Esophagus muscularis mucosa (tissue), 4 donors: ENCODE data around the gene SH3RF3.

Experiments used
- EP300 ChIP-seq: sonication (generic); formaldehyde crosslinking; IDR thresholded peaks from one replicate; pipeline ENCODE4 v1.6.1; 2017; ENCODE audit warnings: antibody characterized with exemption
- POLR2A ChIP-seq: fragments of 450-650 bp; IDR thresholded peaks from one replicate; pipeline ENCODE4 v1.6.1; 2017; ENCODE audit warnings: antibody characterized with exemption, moderate library complexity, mild to moderate bottlenecking, low read depth
- POLR2AphosphoS5 ChIP-seq, 2 donors: sonication (generic); formaldehyde crosslinking; IDR thresholded peaks; one replicate each; pipeline ENCODE4 v1.6.1; 2017; ENCODE audit warnings: antibody characterized with exemption in 2 of 2
- TF ChIP-seq, protein P1 (sequence below), 3 experiments: fragments of 200-600 bp in 2 of 3; fragments of 450-650 bp in 1 of 3; sonication (generic) in 2 of 3; IDR thresholded peaks; one replicate each; pipeline ENCODE4 v1.5.1; 2017 to 2019; ENCODE audit warnings: antibody characterized with exemption in 3 of 3, mild to moderate bottlenecking in 2 of 3, moderate library complexity in 1 of 3

GRCh38 chr2:109129356-109129920 lies 433 bp downstream of the SH3RF3 start:
- no peak for TF ChIP-seq POLR2A
- TF ChIP-seq, protein P1, sequence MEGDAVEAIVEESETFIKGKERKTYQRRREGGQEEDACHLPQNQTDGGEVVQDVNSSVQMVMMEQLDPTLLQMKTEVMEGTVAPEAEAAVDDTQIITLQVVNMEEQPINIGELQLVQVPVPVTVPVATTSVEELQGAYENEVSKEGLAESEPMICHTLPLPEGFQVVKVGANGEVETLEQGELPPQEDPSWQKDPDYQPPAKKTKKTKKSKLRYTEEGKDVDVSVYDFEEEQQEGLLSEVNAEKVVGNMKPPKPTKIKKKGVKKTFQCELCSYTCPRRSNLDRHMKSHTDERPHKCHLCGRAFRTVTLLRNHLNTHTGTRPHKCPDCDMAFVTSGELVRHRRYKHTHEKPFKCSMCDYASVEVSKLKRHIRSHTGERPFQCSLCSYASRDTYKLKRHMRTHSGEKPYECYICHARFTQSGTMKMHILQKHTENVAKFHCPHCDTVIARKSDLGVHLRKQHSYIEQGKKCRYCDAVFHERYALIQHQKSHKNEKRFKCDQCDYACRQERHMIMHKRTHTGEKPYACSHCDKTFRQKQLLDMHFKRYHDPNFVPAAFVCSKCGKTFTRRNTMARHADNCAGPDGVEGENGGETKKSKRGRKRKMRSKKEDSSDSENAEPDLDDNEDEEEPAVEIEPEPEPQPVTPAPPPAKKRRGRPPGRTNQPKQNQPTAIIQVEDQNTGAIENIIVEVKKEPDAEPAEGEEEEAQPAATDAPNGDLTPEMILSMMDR (IDR thresholded peaks at IDR 0.05), result no peak
- no peak for TF ChIP-seq POLR2AphosphoS5 (IDR thresholded peaks at IDR 0.05)
- no peak for TF ChIP-seq EP300
